Measurements from ENCODE around the gene AFG1L. TPM values are rescaled to one million over a fixed set of nuclear protein-coding genes. Genes with fewer than 3 reads are reported as not detected.

AFG1L gene
- total RNA-seq, 1 donor = 4.0 TPM

DNA sequence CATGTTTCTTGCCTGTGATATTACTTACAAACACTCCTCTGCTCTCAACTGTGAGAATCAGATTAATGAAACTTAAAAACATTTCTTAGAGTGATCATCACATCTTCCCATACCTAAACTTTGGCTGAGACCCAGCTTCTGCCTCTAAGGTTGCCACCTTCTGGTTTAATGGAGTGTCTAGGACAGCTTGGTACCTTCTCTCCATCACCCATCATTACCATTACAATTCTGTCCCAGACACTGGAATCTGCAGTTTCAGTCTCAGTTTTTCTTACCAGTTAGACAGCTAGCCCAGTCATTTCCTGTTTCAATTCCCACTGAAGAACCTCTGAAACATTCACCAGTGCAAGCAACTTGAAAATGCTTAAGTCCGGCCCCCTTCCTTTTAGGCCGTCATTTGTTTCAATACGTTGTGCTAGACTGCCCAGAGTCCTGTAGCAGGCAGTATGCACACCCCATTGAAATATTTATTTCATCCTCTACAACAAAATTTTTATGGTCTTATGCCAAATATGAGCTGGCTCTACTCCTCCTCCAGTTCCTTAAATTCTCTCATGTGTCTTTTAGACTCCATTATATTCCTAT lies 158.8 kb downstream of the AFG1L start:
- H3K9me3 ChIP-seq (ENCODE audit: low read depth, low read length) = no peaks in the 10 kb centered on the region
- H3K36me3 ChIP-seq (ENCODE audit: insufficient read depth, low read length) = no peaks in the 10 kb centered on the region
- H3K79me2 ChIP-seq (ENCODE audit: insufficient read depth, low read length) = no peaks in the 10 kb centered on the region
- peak overlapping the region; percentile 57 for H3K4me2 ChIP-seq (ENCODE audit: insufficient read depth, low read length)
- no peaks in the 10 kb centered on the region for H3K27me3 ChIP-seq (ENCODE audit: insufficient read depth, low read length)
- peak overlapping the region; percentile 71 for H3K27ac ChIP-seq (ENCODE audit: low read depth, low read length)
- no peak overlapping the region for H3K4me3 ChIP-seq (ENCODE audit: insufficient read depth, low read length)
- no peak for TF ChIP-seq CTCF (IDR thresholded peaks at IDR 0.05; ENCODE audit: extremely low read depth, low read depth, low read length)
- H3K4me1 ChIP-seq (ENCODE audit: insufficient read depth, low read length) = peaks cover 24% of the 10 kb centered on the region
- peak; percentile 42 for DNase-seq (ENCODE audit: insufficient read length, low spot score, missing footprints)
- H2AFZ ChIP-seq (ENCODE audit: low read length) = peak overlapping the region; percentile 77
- H4K20me1 ChIP-seq (ENCODE audit: insufficient read depth, low read length) = no peaks in the 10 kb centered on the region

- no peaks in the 10 kb centered on the region for H3K27me3 ChIP-seq (ENCODE audit: insufficient read depth, low read length)
- H3K4me3 ChIP-seq (ENCODE audit: insufficient read depth, low read length) = no peak overlapping the region
These were observed 159.5 kb downstream of the AFG1L start for GRCh38 chr6:108454356-108454755.

GRCh38 chr6:108455688-108456087 lies 160.8 kb downstream of the AFG1L start:
- no peak for TF ChIP-seq CTCF (IDR thresholded peaks at IDR 0.05; ENCODE audit: extremely low read depth, low read depth, low read length)
- no peaks in the 10 kb centered on the region for H4K20me1 ChIP-seq (ENCODE audit: insufficient read depth, low read length)

More at GRCh38 chr6:108454356-108454755, 159.5 kb downstream of the AFG1L start:
- H3K27ac ChIP-seq (ENCODE audit: low read depth, low read length) = peak overlapping the region; percentile 71
- H3K79me2 ChIP-seq (ENCODE audit: insufficient read depth, low read length) = no peaks in the 10 kb centered on the region
- peaks cover 24% of the 10 kb centered on the region for H3K4me1 ChIP-seq (ENCODE audit: insufficient read depth, low read length)
- H3K36me3 ChIP-seq (ENCODE audit: insufficient read depth, low read length) = no peaks in the 10 kb centered on the region
- peak overlapping the region; percentile 77 for H2AFZ ChIP-seq (ENCODE audit: low read length)
- peak overlapping the region; percentile 57 for H3K4me2 ChIP-seq (ENCODE audit: insufficient read depth, low read length)
- no peak for TF ChIP-seq CTCF (IDR thresholded peaks at IDR 0.05; ENCODE audit: extremely low read depth, low read depth, low read length)
- H3K9me3 ChIP-seq (ENCODE audit: low read depth, low read length) = no peaks in the 10 kb centered on the region
- DNase-seq (ENCODE audit: insufficient read length, low spot score, missing footprints) = no peak
- no peaks in the 10 kb centered on the region for H4K20me1 ChIP-seq (ENCODE audit: insufficient read depth, low read length)

DNA sequence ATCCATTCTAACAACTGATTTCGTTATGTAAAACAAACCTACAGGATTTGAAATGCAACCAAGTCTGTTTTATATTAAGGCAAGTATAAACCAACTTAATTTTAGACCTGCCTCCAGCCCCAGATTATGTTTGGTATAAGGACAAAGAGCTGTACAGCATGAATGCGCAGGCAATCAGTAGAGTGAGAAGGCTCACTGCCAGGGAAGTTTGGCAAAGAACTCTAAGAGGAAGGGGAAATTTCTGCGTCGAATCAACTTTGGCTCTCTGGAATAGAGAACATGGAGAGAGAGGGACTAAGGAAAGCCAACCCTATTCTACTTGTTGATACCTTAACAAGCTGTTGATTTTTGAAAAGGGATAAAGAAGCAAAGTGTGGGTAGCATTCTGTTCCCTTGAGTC lies 168.9 kb downstream of the AFG1L start:
- H3K79me2 ChIP-seq (ENCODE audit: insufficient read depth, low read length) = no peaks in the 10 kb centered on the region
- no peak overlapping the region for H3K4me3 ChIP-seq (ENCODE audit: insufficient read depth, low read length)
- no peak for DNase-seq (ENCODE audit: insufficient read length, low spot score, missing footprints)
- no peak overlapping the region for H2AFZ ChIP-seq (ENCODE audit: low read length)
- TF ChIP-seq CTCF (IDR thresholded peaks at IDR 0.05; ENCODE audit: extremely low read depth, low read depth, low read length) = no peak
- H3K36me3 ChIP-seq (ENCODE audit: insufficient read depth, low read length) = no peaks in the 10 kb centered on the region
- H3K9me3 ChIP-seq (ENCODE audit: low read depth, low read length) = no peaks in the 10 kb centered on the region
- H4K20me1 ChIP-seq (ENCODE audit: insufficient read depth, low read length) = no peaks in the 10 kb centered on the region
- H3K27me3 ChIP-seq (ENCODE audit: insufficient read depth, low read length) = no peaks in the 10 kb centered on the region
- no peak overlapping the region for H3K4me2 ChIP-seq (ENCODE audit: insufficient read depth, low read length)
- peaks cover 15% of the 10 kb centered on the region for H3K4me1 ChIP-seq (ENCODE audit: insufficient read depth, low read length)
- H3K27ac ChIP-seq (ENCODE audit: low read depth, low read length) = no peak overlapping the region

More at GRCh38 chr6:108455688-108456087, 160.8 kb downstream of the AFG1L start:
- H3K4me3 ChIP-seq (ENCODE audit: insufficient read depth, low read length) = no peak overlapping the region
- H2AFZ ChIP-seq (ENCODE audit: low read length) = no peak overlapping the region
- DNase-seq (ENCODE audit: insufficient read length, low spot score, missing footprints) = no peak
- peaks cover 24% of the 10 kb centered on the region for H3K4me1 ChIP-seq (ENCODE audit: insufficient read depth, low read length)
- no peaks in the 10 kb centered on the region for H3K36me3 ChIP-seq (ENCODE audit: insufficient read depth, low read length)
- H3K9me3 ChIP-seq (ENCODE audit: low read depth, low read length) = no peaks in the 10 kb centered on the region
- no peak overlapping the region for H3K27ac ChIP-seq (ENCODE audit: low read depth, low read length)
- H3K4me2 ChIP-seq (ENCODE audit: insufficient read depth, low read length) = no peak overlapping the region
- H3K27me3 ChIP-seq (ENCODE audit: insufficient read depth, low read length) = no peaks in the 10 kb centered on the region
- H3K79me2 ChIP-seq (ENCODE audit: insufficient read depth, low read length) = no peaks in the 10 kb centered on the region
